Endometrium (tissue), 2 donors: ENCODE measurements around the gene GIN1.
"Not testable (repeated sequence)": the region's sequence is repeated elsewhere in the genome, so short reads cannot be mapped to it uniquely, and the experiment has no call there.

ENCODE experiments used
- FAIRE-seq: peaks from 2 replicates; lab custom pipeline; 2012; peaks lifted over from hg19 to GRCh38; lab: Jason Lieb, UNC
- donor health status: control.
- donor health status: control.

Gene GIN1

GRCh38 chr5:103119765-103120606 lies at the start of gene GIN1, which contains the start of gene PPIP5K2:
Gene GIN1 (minus strand): TSS chr5:103120138. CDS start chr5:103108707, 11,431 bp downstream.
Gene PPIP5K2 (plus strand): TSS chr5:103120301. CDS start chr5:103129590, 9,289 bp downstream.
- FAIRE-seq, result peak; percentile 97

DNA sequence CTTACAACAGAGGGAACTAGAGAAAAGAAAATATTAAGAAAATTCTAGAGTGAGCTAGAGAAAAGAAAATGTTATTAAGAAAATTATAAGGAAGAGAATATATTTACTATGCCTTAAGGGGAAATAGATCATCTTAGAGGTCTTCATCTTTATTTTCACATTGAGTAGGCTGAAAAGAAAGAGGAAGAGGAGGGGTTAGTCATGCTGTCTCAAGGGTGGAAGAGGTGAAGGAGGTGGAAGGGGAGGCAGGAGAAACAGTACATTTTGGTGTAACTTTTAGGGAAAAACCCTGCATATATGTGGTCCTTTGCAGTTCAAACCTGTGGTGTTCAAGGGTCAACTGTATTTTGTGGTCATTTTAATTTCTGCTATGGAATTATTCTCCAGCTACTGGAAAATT lies 46.8 kb upstream of the GIN1 start:
- no peak for FAIRE-seq

DNA sequence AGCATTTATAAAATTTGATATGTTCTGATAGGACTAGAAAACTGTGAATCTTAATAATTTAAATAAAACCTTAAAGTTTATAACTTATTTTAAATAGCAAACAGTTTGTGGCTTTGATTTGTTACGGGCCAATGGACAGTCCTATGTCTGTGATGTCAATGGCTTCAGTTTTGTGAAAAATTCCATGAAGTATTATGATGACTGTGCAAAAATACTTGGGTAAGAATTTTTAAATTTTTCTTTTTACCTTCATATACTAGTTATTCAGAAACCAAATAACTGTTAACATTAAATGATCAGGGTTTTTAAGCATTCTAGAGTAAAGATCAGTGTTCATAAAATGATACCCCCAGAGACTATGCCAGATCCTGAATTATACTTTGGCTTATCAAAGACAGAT lies 31.2 kb upstream of the GIN1 start:
- FAIRE-seq, result no peak

DNA sequence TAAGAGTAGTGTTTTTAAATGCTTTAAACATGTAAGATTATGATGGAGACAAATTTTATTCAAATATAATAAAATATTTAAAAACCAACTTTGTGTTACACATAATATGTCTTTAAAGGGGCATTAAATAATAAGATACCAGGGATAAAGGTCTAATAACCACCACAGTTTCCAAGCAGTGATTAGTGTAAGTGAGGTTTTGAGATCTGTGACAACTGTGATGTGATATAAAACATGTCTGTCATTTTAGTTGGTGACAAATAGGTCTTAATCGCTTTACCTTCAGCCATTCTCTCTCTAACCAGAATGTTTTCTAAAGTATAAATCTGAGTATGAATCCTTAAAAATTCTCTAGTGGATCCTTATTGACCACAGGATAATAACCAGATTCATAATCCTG lies 28.3 kb upstream of the GIN1 start:
- no peak for FAIRE-seq

GRCh38 chr5:103145196-103145595 lies 25.3 kb upstream of the GIN1 start:
- no peak for FAIRE-seq

DNA sequence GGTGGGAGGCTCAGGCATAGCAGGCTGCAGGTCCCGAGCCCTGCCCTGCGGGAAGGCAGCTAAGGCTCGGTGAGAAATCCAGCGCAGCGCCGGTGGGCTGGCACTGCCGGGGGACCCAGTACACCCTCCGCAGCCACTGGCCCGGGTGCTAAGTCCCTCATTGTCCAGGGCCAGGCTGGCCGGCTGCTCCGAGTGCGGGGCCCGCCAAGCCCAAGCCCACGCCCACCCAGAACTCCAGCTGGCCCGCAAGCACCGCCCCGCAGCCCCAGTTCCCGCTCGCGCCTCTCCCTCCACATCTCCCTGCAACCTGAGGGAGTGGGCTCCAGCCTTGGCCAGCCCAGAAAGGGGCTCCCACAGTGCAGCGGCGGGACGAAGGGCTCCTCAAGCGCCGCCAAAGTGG lies 22.2 kb upstream of the GIN1 start:
- FAIRE-seq, result not testable (repeated sequence)

GRCh38 chr5:103139264-103139865 lies 19.4 kb upstream of the GIN1 start:
- FAIRE-seq, result peak; percentile 8

- FAIRE-seq, result no peak
Measured at GRCh38 chr5:103138202-103138690, 18.3 kb upstream of the GIN1 start.

- FAIRE-seq, result no peak
Measured at GRCh38 chr5:103135461-103135860, 15.5 kb upstream of the GIN1 start.

DNA sequence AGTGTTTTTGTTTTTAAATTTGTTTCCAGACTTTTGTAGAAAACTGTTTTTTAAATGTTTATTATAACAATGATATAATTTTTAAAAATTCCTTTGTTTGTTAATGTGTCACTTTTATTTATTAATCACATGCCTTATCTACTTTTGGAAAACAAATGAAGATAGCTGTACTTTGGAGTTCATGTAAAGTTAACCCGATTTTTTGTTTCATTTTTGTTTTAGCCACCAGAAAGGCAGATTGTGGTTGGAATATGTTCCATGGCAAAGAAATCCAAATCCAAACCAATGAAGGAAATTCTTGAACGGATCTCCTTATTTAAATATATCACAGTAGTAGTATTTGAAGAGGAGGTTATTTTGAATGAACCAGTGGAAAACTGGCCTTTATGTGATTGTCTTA lies 13.3 kb upstream of the GIN1 start:
- FAIRE-seq, result peak; percentile 39

GRCh38 chr5:103132684-103133083 lies 12.7 kb upstream of the GIN1 start:
- no peak for FAIRE-seq

DNA sequence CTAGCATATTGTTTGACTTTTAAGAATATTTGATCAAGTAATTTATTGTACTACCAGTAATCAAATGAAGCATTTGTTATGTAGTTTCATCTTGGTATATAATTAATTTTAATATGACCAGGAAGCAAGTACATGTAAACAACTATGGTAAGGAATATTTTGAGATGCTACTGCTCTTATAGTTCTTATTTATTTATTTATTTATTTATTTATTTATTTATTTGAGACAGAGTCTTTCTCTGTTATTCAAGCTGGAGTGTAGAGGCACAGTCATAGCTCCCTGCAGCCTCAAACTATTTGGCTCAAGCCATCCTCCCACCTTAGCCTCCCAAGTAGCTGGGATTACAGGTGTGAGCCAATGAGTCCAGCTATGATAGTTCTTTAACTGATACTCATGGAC lies 8.3 kb upstream of the GIN1 start:
- FAIRE-seq, result no peak

GRCh38 chr5:103127292-103127817 lies 7.4 kb upstream of the GIN1 start:
- FAIRE-seq, result no peak

DNA sequence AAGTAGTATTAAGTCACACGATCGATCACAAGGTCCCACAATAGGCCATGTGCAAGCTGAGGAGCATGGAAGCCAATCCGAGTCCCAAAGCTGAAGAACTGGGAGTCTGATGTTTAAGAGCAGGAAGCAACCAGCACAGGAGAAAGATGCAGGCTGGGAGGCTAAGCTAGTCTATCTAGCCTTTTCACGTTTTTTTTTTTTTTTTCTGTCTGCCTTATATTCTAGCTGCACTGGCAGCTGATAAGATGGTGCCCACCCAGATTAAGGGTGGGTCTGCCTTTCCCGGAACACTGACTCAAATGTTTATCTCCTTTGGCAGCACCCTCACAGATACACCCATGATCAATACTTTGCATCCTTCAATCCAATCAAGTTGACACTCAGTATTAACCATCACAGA lies 6.6 kb upstream of the GIN1 start:
- no peak for FAIRE-seq

DNA sequence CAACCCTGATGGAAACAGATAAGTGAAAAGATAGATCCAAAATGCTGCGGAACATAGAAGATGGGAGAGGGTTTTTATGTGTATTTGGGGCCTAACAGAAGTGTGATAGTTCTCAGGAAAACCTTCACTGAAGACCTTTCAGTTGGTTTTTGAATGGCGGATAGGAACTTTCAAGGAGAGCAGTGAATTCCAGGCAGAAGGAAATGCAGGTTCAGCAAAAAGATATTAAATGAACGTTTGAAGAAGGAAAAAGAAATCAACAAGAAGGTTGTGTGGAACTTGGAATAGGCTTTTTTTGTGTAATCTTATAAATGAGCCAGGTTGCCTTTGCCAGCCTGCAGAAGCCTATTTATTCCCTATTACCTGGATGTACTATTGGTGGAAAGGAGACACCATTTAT lies 2.3 kb upstream of the GIN1 start:
- FAIRE-seq, result no peak

DNA sequence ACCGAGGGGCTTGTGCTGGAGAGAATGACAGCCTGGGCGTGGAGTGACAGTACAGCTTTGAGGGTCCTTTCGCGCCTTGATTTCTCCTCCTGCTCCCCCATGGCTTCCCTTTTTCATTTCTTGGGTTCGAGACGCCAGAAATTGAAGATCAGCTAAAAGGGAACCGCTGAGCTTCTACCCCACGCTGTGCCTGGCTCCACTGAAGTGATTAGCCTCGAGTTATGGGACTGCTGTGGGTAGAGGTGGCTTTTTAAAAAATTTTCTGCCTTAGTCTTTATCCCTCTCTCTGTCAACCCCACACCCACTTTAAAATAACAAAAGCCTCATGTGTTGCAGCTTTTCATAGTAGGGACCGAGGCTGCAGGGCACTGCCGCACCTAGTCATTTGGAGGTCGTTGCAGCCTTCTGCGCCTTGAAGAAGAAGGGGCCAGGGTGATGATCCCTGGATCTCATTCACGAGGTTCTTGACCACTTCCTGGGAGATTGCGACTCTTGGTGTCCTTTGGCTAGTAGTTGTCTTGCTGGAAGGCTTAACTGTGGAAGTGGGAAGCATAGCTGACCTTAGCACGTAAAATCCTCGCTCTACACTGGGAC lies 766 bp upstream of the GIN1 start:
- no peak for FAIRE-seq

- FAIRE-seq, result peak; percentile 33
Measured at GRCh38 chr5:103119070-103119764, 721 bp downstream of the GIN1 start.

DNA sequence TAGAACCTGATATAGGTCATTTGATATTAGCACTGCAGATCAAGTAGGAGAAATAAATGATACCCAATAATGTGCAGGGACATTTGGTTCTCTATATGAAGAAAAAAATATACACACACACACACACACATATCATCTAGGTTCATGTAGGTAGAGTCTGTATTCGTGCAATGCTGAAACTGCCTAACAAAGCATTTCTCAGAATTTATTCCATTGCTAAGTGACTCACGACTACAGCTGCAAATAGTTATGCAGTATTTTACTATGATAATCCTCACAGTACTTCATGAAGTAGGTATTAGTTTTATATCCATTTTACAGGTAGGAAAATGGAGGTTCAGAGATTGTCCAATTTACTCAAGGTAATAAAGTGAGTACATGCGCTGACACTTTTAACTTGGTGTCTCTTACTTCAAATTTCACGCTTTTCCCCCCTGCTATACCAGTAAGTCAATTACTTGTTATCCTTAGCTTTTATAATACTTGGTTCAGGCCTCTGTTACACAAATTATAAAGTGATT lies 2.4 kb downstream of the GIN1 start:
- FAIRE-seq, result no peak

GRCh38 chr5:103114440-103114839 lies 5.5 kb downstream of the GIN1 start:
- no peak for FAIRE-seq

DNA sequence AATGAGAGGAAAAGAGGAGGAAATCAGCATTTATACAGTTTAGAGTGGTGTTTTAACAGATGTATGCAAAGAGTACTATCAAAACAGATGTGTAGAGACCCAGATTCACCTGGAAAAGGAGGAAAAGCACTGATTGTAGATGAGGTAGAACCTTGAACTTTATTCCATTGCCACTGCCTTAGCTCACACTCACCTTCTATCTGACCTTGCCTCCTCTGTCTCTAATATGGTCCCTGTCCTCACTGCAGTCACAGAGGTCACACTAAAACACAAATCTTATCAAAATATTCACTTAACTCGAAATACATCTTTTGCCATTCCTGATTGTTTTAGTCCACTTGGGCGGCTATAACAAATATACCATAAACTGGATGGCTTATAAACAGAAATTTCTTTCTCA lies 7.0 kb downstream of the GIN1 start:
- no peak for FAIRE-seq

- FAIRE-seq, result no peak
Measured at GRCh38 chr5:103111468-103111867, 8.5 kb downstream of the GIN1 start.

DNA sequence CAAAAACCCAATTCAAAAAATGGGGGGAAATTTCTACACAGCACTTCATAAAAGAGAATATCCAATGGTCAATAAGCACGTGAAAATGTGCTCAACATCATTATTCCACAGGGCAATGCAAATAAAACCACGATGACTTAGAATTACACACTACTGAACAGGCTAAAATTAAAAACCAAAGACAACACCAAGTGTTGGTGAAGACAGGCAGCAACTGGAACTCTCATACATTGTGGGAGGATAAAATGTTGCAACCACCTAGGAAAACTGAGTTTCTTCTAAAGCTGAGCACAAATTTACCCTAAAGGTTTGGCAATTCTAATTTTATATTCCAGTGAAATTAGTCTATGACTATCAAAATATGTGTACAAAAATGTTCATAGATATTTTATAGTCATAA lies 9.5 kb downstream of the GIN1 start:
- no peak for FAIRE-seq
